Peyer's patch (tissue), 4 donors: Measurements from ENCODE around the gene MLLT1.

Source experiments
- POLR2A ChIP-seq, 2 donors: fragments of 450-650 bp; IDR thresholded peaks; one replicate each; pipeline ENCODE4 v1.5.1; 2017; ENCODE audit warnings: antibody characterized with exemption in 2 of 2, mild to moderate bottlenecking in 2 of 2, moderate library complexity in 2 of 2
- TF ChIP-seq, protein P1 (sequence below), 6 experiments: fragments of 450-650 bp in 4 of 6; fragments of 200-600 bp in 2 of 6; sonication (generic) in 1 of 6; IDR thresholded peaks; one replicate each; pipeline ENCODE4 v1.5.1; 2017 to 2019; ENCODE audit warnings: antibody characterized with exemption in 6 of 6, mild to moderate bottlenecking in 3 of 6, moderate library complexity in 1 of 6

DNA sequence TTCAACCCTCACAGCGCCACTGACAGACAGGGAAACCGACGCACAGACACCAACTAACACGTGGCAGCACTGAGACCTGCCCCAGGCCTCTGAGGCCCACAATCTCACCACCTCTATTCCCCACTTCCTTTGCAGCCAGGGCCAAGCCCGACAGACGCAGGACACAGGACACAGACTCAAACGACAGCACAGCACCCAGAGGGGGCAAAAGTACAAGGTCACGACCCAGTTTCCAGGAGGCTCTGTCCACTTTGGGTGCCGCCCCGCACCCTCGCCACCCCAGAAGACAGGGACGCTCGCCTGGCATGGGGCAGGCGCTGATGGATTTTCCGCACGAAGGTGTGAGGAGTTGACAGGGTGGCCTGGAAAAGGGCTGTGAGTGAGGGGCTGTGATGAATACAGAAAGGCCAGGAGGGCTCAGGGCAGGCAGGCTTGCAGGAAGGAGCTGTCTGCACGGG is 48.8 kb downstream of the MLLT1 start:
- TF ChIP-seq, protein P1, sequence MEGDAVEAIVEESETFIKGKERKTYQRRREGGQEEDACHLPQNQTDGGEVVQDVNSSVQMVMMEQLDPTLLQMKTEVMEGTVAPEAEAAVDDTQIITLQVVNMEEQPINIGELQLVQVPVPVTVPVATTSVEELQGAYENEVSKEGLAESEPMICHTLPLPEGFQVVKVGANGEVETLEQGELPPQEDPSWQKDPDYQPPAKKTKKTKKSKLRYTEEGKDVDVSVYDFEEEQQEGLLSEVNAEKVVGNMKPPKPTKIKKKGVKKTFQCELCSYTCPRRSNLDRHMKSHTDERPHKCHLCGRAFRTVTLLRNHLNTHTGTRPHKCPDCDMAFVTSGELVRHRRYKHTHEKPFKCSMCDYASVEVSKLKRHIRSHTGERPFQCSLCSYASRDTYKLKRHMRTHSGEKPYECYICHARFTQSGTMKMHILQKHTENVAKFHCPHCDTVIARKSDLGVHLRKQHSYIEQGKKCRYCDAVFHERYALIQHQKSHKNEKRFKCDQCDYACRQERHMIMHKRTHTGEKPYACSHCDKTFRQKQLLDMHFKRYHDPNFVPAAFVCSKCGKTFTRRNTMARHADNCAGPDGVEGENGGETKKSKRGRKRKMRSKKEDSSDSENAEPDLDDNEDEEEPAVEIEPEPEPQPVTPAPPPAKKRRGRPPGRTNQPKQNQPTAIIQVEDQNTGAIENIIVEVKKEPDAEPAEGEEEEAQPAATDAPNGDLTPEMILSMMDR (IDR thresholded peaks at IDR 0.05) = no peak
- no peak for TF ChIP-seq POLR2A (IDR thresholded peaks at IDR 0.05)
